GM12801 (cell line): Measurements from ENCODE around the gene PARD3B.

ENCODE experiments used
- CTCF ChIP-seq: IDR thresholded peaks from one replicate; pipeline ENCODE4 v1.5.1; 2011; ENCODE audit warnings: control low read depth; ENCODE audit not compliant: insufficient read length; ENCODE audit errors: extremely low read depth

PARD3B gene

GRCh38 chr2:205014201-205014600 lies 468.9 kb downstream of the PARD3B start:
- no peak for TF ChIP-seq CTCF

GRCh38 chr2:205017381-205017780 lies 472.1 kb downstream of the PARD3B start:
- no peak for TF ChIP-seq CTCF

GRCh38 chr2:205017912-205018311 lies 472.6 kb downstream of the PARD3B start:
- no peak for TF ChIP-seq CTCF

- TF ChIP-seq CTCF = no peak
Observed at GRCh38 chr2:205020673-205021072, 475.4 kb downstream of the PARD3B start.

- no peak for TF ChIP-seq CTCF
Observed at GRCh38 chr2:205022841-205023240, 477.6 kb downstream of the PARD3B start.

GRCh38 chr2:205024822-205025518 lies 479.7 kb downstream of the PARD3B start:
- TF ChIP-seq CTCF = no peak

- no peak for TF ChIP-seq CTCF
Observed at GRCh38 chr2:205025580-205026240, 480.4 kb downstream of the PARD3B start.
